ENCODE measurements around the gene PROM1. TPM values are rescaled to one million over a fixed set of nuclear protein-coding genes. Genes with fewer than 3 reads are reported as not detected.

Gene PROM1
- total and polyA plus RNA-seq, 4 experiments from 2014 or later: not detected

- Mint-ChIP-seq H3K4me1 (peaks cover 0 to 10% (median 3%) of the 10 kb centered on the region in 4 donors), H3K27me3 (peaks cover 9 to 23% of the 10 kb centered on the region in 2 donors), H3K27ac (no peak overlapping the region), H3K4me3 (no peak overlapping the region), H3K9me3 (peaks cover 0 to 1% (median 0%) of the 10 kb centered on the region in 8 donors), H3K36me3 (no peaks in the 10 kb centered on the region)
- intact Hi-C loops (cut with micrococcal nuclease): no loop called here
- Histone ChIP-seq H3K27me3 (ENCODE audit: insufficient read depth, low read length) (no peaks in the 10 kb centered on the region), H3K27ac (ENCODE audit: low read depth, low read length) (no peak overlapping the region), H3K4me1 (ENCODE audit: insufficient read depth, low read length) (peaks cover under 1% of the 10 kb centered on the region), H3K36me3 (ENCODE audit: insufficient read depth, low read length) (no peaks in the 10 kb centered on the region), H3K9me3 (ENCODE audit: control insufficient read depth in 1 of 2, low read length in 2 of 2) (no peaks in the 10 kb centered on the region), H3K4me3 (ENCODE audit: low read length in 2 of 2) (no peak overlapping the region)
- ChIA-PET CTCF (ENCODE audit: partially characterized antibody) (interaction anchor here (0.9 kb wide), 1 partner anchor 9 kb away, joined by 3 read pairs; no protein-coding TSS in a partner anchor), POLR2A (ENCODE audit: partially characterized antibody) (no interaction called here)
- DNase-seq: no peak
These were observed 33.3 kb upstream of the PROM1 start for GRCh38 chr4:16117164-16117563.

DNA sequence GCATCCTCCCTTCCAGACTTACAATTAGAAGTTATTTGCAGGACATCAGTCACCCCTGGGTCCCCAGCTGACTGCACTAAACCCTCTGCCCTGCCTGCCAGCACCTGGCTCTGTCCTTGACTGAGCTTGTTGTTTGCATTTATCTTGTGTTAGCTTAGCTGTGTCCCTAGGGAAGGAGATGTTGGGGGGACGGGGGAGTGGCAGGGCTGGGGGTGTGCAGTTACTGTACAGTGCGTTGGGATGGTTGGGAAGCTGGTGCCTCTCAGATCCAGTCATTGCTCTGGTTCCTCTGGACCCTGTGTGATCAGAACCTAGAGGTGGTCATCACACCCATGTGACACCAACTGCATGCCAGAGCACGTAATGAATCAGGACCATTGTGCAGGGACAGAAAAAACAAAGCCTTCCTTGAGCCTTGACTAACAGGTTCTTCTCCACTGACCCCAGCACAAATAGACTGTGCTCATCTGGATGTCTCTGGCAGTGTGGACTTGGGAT, 32.7 kb upstream of the PROM1 start:
- H3K27ac Mint-ChIP-seq: no peak overlapping the region
- peaks cover 0 to 5% (median 0%) of the 10 kb centered on the region in 4 donors for H3K4me1 Mint-ChIP-seq
- CTCF ChIA-PET (ENCODE audit: partially characterized antibody): no interaction called here
- intact Hi-C loops (cut with micrococcal nuclease): no loop called here
- no peaks in the 10 kb centered on the region for H3K36me3 ChIP-seq (ENCODE audit: insufficient read depth, low read length)
- H3K4me3 Mint-ChIP-seq: no peak overlapping the region
- H3K27me3 Mint-ChIP-seq: peaks cover 9 to 25% of the 10 kb centered on the region in 2 donors
- POLR2A ChIA-PET (ENCODE audit: partially characterized antibody): no interaction called here
- no peaks in the 10 kb centered on the region for H3K9me3 ChIP-seq (ENCODE audit: control insufficient read depth in 1 of 2, low read length in 2 of 2)
- no peaks in the 10 kb centered on the region for H3K36me3 Mint-ChIP-seq
- H3K4me3 ChIP-seq (ENCODE audit: low read length in 2 of 2): no peak overlapping the region
- no peaks in the 10 kb centered on the region for H3K9me3 Mint-ChIP-seq
- H3K4me1 ChIP-seq (ENCODE audit: insufficient read depth, low read length): no peaks in the 10 kb centered on the region
- no peak for DNase-seq
- no peaks in the 10 kb centered on the region for H3K27me3 ChIP-seq (ENCODE audit: insufficient read depth, low read length)
- H3K27ac ChIP-seq (ENCODE audit: low read depth, low read length): no peak overlapping the region

DNA sequence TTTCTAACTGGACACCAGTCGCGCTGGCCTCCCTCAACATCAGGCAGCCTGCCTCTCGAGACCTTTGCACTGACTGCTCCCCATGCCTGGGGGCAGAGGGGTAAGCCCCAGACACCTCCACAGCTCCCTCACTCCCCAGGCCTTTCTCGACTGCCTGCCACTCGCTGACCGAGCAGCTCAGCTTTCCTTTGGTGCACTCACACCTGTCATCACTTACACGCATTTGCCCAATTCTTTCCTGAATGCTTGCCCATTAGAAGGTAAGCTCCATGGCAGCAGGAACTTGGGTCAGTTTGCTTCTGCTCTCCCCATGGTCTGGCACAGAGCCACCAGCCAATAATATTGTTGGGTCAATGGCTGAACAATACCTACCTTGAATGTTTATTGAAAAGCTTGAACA, 32.2 kb upstream of the PROM1 start:
- Mint-ChIP-seq H3K9me3 (no peaks in the 10 kb centered on the region), H3K4me1 (no peaks in the 10 kb centered on the region), H3K36me3 (no peaks in the 10 kb centered on the region), H3K27me3 (peaks cover 9 to 25% of the 10 kb centered on the region in 2 donors), H3K27ac (no peak overlapping the region), H3K4me3 (no peak overlapping the region)
- H3K4me1 ChIP-seq (ENCODE audit: insufficient read depth, low read length): no peaks in the 10 kb centered on the region
- no peak for DNase-seq
- POLR2A ChIA-PET (ENCODE audit: partially characterized antibody): no interaction called here
- no peak overlapping the region for H3K27ac ChIP-seq (ENCODE audit: low read depth, low read length)
- intact Hi-C loops (cut with micrococcal nuclease): no loop called here
- CTCF ChIA-PET (ENCODE audit: partially characterized antibody): no interaction called here
- no peaks in the 10 kb centered on the region for H3K27me3 ChIP-seq (ENCODE audit: insufficient read depth, low read length)
- no peak overlapping the region for H3K4me3 ChIP-seq (ENCODE audit: low read length in 2 of 2)
- H3K36me3 ChIP-seq (ENCODE audit: insufficient read depth, low read length): no peaks in the 10 kb centered on the region
- no peaks in the 10 kb centered on the region for H3K9me3 ChIP-seq (ENCODE audit: control insufficient read depth in 1 of 2, low read length in 2 of 2)

DNA sequence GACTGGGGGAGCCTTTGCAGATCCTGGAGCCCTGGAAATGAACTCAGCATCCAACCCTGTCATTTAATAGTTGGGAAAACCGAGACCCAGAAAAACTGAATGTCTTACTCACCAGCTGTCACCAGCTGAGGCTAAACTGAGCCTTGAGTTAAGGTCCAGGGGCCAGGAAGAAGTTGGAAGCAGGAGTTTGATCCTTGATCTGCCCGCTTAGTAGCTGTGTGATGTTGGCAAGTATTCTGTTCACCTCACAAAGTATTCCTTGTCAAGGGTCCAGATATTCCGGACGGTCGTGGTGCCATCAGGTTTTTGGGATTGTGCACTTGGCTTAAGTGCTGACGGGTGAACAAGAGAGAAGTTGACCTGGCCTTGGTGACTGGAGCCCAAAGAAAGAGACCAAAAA, 30.7 kb upstream of the PROM1 start:
- intact Hi-C loops (cut with micrococcal nuclease): no loop called here
- CTCF ChIA-PET (ENCODE audit: partially characterized antibody): no interaction called here

GRCh38 chr4:16113741-16114140, 29.9 kb upstream of the PROM1 start:
- Mint-ChIP-seq H3K4me3 (no peak overlapping the region), H3K9me3 (no peaks in the 10 kb centered on the region), H3K27me3 (peaks cover 11 to 21% of the 10 kb centered on the region in 2 donors), H3K36me3 (no peaks in the 10 kb centered on the region), H3K27ac (no peak overlapping the region), H3K4me1 (no peaks in the 10 kb centered on the region)
- no peaks in the 10 kb centered on the region for H3K36me3 ChIP-seq (ENCODE audit: insufficient read depth, low read length)
- H3K27ac ChIP-seq (ENCODE audit: low read depth, low read length): no peak overlapping the region
- no peaks in the 10 kb centered on the region for H3K9me3 ChIP-seq (ENCODE audit: control insufficient read depth in 1 of 2, low read length in 2 of 2)
- H3K4me3 ChIP-seq (ENCODE audit: low read length in 2 of 2): no peak overlapping the region
- no peaks in the 10 kb centered on the region for H3K4me1 ChIP-seq (ENCODE audit: insufficient read depth, low read length)
- intact Hi-C loops (cut with micrococcal nuclease): no loop called here
- ChIA-PET CTCF (ENCODE audit: partially characterized antibody) (no interaction called here), POLR2A (ENCODE audit: partially characterized antibody) (no interaction called here)
- no peak for DNase-seq
- no peaks in the 10 kb centered on the region for H3K27me3 ChIP-seq (ENCODE audit: insufficient read depth, low read length)

More for the DNA sequence above, 30.7 kb upstream of the PROM1 start:
- Mint-ChIP-seq H3K4me3 (no peak overlapping the region), H3K4me1 (no peaks in the 10 kb centered on the region), H3K27me3 (peaks cover 9 to 22% of the 10 kb centered on the region in 2 donors), H3K9me3 (no peaks in the 10 kb centered on the region), H3K27ac (no peak overlapping the region), H3K36me3 (no peaks in the 10 kb centered on the region)
- H3K4me1 ChIP-seq (ENCODE audit: insufficient read depth, low read length): no peaks in the 10 kb centered on the region
- H3K27me3 ChIP-seq (ENCODE audit: insufficient read depth, low read length): no peaks in the 10 kb centered on the region
- no peaks in the 10 kb centered on the region for H3K9me3 ChIP-seq (ENCODE audit: control insufficient read depth in 1 of 2, low read length in 2 of 2)
- POLR2A ChIA-PET (ENCODE audit: partially characterized antibody): no interaction called here
- H3K27ac ChIP-seq (ENCODE audit: low read depth, low read length): no peak overlapping the region
- no peaks in the 10 kb centered on the region for H3K36me3 ChIP-seq (ENCODE audit: insufficient read depth, low read length)
- no peak for DNase-seq
- H3K4me3 ChIP-seq (ENCODE audit: low read length in 2 of 2): no peak overlapping the region

GRCh38 chr4:16111533-16111932, 27.7 kb upstream of the PROM1 start:
- Mint-ChIP-seq H3K4me1 (peaks cover 0 to 1% (median 0%) of the 10 kb centered on the region in 4 donors), H3K27me3 (peaks cover 11 to 20% of the 10 kb centered on the region in 2 donors), H3K4me3 (no peak overlapping the region), H3K9me3 (peaks cover 0 to 2% (median 0%) of the 10 kb centered on the region in 8 donors), H3K36me3 (no peaks in the 10 kb centered on the region), H3K27ac (no peak overlapping the region)
- ChIA-PET POLR2A (ENCODE audit: partially characterized antibody) (no interaction called here), CTCF (ENCODE audit: partially characterized antibody) (no interaction called here)
- Histone ChIP-seq H3K4me1 (ENCODE audit: insufficient read depth, low read length) (no peaks in the 10 kb centered on the region), H3K27ac (ENCODE audit: low read depth, low read length) (no peak overlapping the region), H3K27me3 (ENCODE audit: insufficient read depth, low read length) (no peaks in the 10 kb centered on the region), H3K9me3 (ENCODE audit: control insufficient read depth in 1 of 2, low read length in 2 of 2) (no peaks in the 10 kb centered on the region), H3K4me3 (ENCODE audit: low read length in 2 of 2) (no peak overlapping the region), H3K36me3 (ENCODE audit: insufficient read depth, low read length) (no peaks in the 10 kb centered on the region)
- intact Hi-C loops (cut with micrococcal nuclease): no loop called here
- no peak for DNase-seq

GRCh38 chr4:16110661-16111290, 27.0 kb upstream of the PROM1 start:
- ChIA-PET CTCF (ENCODE audit: partially characterized antibody) (interaction anchor here (1.2 kb wide), 1 partner anchor 16 kb away, joined by 3 read pairs; no protein-coding TSS in a partner anchor), POLR2A (ENCODE audit: partially characterized antibody) (no interaction called here)
- intact Hi-C loops (cut with micrococcal nuclease): no loop called here
- H3K4me1 Mint-ChIP-seq: peaks cover 0 to 1% (median 0%) of the 10 kb centered on the region in 4 donors
- no peaks in the 10 kb centered on the region for H3K27me3 ChIP-seq (ENCODE audit: insufficient read depth, low read length)
- no peak for DNase-seq
- no peaks in the 10 kb centered on the region for H3K9me3 ChIP-seq (ENCODE audit: control insufficient read depth in 1 of 2, low read length in 2 of 2)
- no peaks in the 10 kb centered on the region for H3K4me1 ChIP-seq (ENCODE audit: insufficient read depth, low read length)
- H3K27me3 Mint-ChIP-seq: peaks cover 11 to 13% of the 10 kb centered on the region in 2 donors
- no peaks in the 10 kb centered on the region for H3K36me3 ChIP-seq (ENCODE audit: insufficient read depth, low read length)
- H3K36me3 Mint-ChIP-seq: no peaks in the 10 kb centered on the region
- H3K4me3 Mint-ChIP-seq: no peak overlapping the region
- no peak overlapping the region for H3K27ac Mint-ChIP-seq
- H3K4me3 ChIP-seq (ENCODE audit: low read length in 2 of 2): no peak overlapping the region
- peaks cover 0 to 2% (median 0%) of the 10 kb centered on the region in 8 donors for H3K9me3 Mint-ChIP-seq
- H3K27ac ChIP-seq (ENCODE audit: low read depth, low read length): no peak overlapping the region

Measured in CD4-positive, alpha-beta memory T cell (primary cell).